SK-N-SH treated with all-trans-retinoic acid at 6 μM for 48 hours (cell line): ENCODE data around the gene CHRNB1.

Source experiments
- ATAC-seq: fragments of 200-7000 bp; cut with Tn5 transposase; 3 replicates; pipeline ENCODE4 v1.9.1; 2020; ENCODE audit warnings: mild to moderate bottlenecking, moderate library complexity
- BACH2 ChIP-seq: fragments of 250-450 bp; sonication (Bioruptor Pico); IDR thresholded peaks from 2 replicates; pipeline ENCODE4 v1.9.0; 2021; ENCODE audit warnings: mild to moderate bottlenecking, borderline replicate concordance
- CREB5 ChIP-seq: fragments of 250-450 bp; sonication (Bioruptor Pico); IDR thresholded peaks from 2 replicates; pipeline ENCODE4 v1.5.1; 2020; ENCODE audit warnings: low read depth, mild to moderate bottlenecking, moderate library complexity
- CSDC2 ChIP-seq: fragments of 250-450 bp; sonication (Bioruptor Pico); IDR thresholded peaks from 2 replicates; pipeline ENCODE4 v1.5.0; 2020; ENCODE audit warnings: mild to moderate bottlenecking, moderate library complexity
- CSRNP3 ChIP-seq: fragments of 250-450 bp; sonication (Bioruptor Pico); IDR thresholded peaks from 2 replicates; pipeline ENCODE4 v1.5.1; 2021; ENCODE audit warnings: mild to moderate bottlenecking, moderate library complexity
- ESRRG ChIP-seq: fragments of 250-450 bp; sonication (Bioruptor Pico); IDR thresholded peaks from 2 replicates; pipeline ENCODE4 v1.6.1; 2021; ENCODE audit warnings: mild to moderate bottlenecking
- GLIS3 ChIP-seq: fragments of 250-450 bp; sonication (Bioruptor Pico); IDR thresholded peaks from 2 replicates; pipeline ENCODE4 v1.5.0; 2020; ENCODE audit warnings: mild to moderate bottlenecking, moderate library complexity
- ISL1 ChIP-seq: fragments of 250-450 bp; sonication (Bioruptor Pico); IDR thresholded peaks from 2 replicates; pipeline ENCODE4 v2.1.2; 2022; ENCODE audit warnings: mild to moderate bottlenecking, moderate library complexity
- OSR1 ChIP-seq: fragments of 250-450 bp; sonication (Bioruptor Pico); IDR thresholded peaks from 2 replicates; pipeline ENCODE4 v1.8.0; 2022; ENCODE audit warnings: moderate library complexity, mild to moderate bottlenecking, inconsistent platforms
- PATZ1 ChIP-seq: fragments of 250-450 bp; sonication (Bioruptor Pico); IDR thresholded peaks from 2 replicates; pipeline ENCODE4 v1.8.0; 2020; ENCODE audit warnings: mild to moderate bottlenecking, moderate library complexity, borderline replicate concordance
- POU6F1 ChIP-seq: fragments of 250-450 bp; sonication (Bioruptor Pico); IDR thresholded peaks from 2 replicates; pipeline ENCODE4 v1.8.0; 2021; ENCODE audit warnings: low read depth, mild to moderate bottlenecking, moderate library complexity, borderline replicate concordance
- PPARA ChIP-seq: fragments of 250-450 bp; sonication (Bioruptor Pico); IDR thresholded peaks from 2 replicates; pipeline ENCODE4 v1.5.0; 2020; ENCODE audit warnings: mild to moderate bottlenecking, borderline replicate concordance
- RARB ChIP-seq: fragments of 250-450 bp; sonication (Bioruptor Pico); IDR thresholded peaks from 2 replicates; pipeline ENCODE4 v1.8.0; 2021; ENCODE audit warnings: mild to moderate bottlenecking, moderate library complexity
- SNAI2 ChIP-seq: fragments of 250-450 bp; sonication (Bioruptor Pico); IDR thresholded peaks from 2 replicates; pipeline ENCODE4 v1.5.0; 2020; ENCODE audit warnings: mild to moderate bottlenecking, moderate library complexity
- TCF4 ChIP-seq: fragments of 250-450 bp; sonication (Bioruptor Pico); IDR thresholded peaks from 2 replicates; pipeline ENCODE4 v1.8.0; 2021; ENCODE audit warnings: mild to moderate bottlenecking, moderate library complexity, borderline replicate concordance
- TOX ChIP-seq: fragments of 250-450 bp; sonication (Bioruptor Pico); IDR thresholded peaks from 2 replicates; pipeline ENCODE4 v1.8.0; 2021; ENCODE audit warnings: mild to moderate bottlenecking, moderate library complexity, borderline replicate concordance
- TSHZ2 ChIP-seq: fragments of 250-450 bp; sonication (Bioruptor Pico); IDR thresholded peaks from 2 replicates; pipeline ENCODE4 v1.5.0; 2020; ENCODE audit warnings: mild to moderate bottlenecking, moderate library complexity
- ZFP3 ChIP-seq: fragments of 250-450 bp; sonication (Bioruptor Pico); IDR thresholded peaks from 2 replicates; pipeline ENCODE4 v1.5.0; 2020; ENCODE audit warnings: mild to moderate bottlenecking, moderate library complexity
- ZFP30 ChIP-seq: fragments of 450-650 bp; formaldehyde crosslinking; IDR thresholded peaks from 2 replicates; pipeline ENCODE4 v1.5.0; 2022; ENCODE audit warnings: mild to moderate bottlenecking, moderate library complexity
- ZNF565 ChIP-seq: fragments of 450-650 bp; formaldehyde crosslinking; conservative IDR thresholded peaks from 2 replicates; pipeline ENCODE4 v1.5.0; 2020; ENCODE audit warnings: low read depth, mild to moderate bottlenecking, moderate library complexity
- ZNF70 ChIP-seq: fragments of 450-650 bp; formaldehyde crosslinking; IDR thresholded peaks from 2 replicates; pipeline ENCODE4 v1.5.0; 2020; ENCODE audit warnings: mild to moderate bottlenecking, moderate library complexity
- ZNF8 ChIP-seq: fragments of 450-650 bp; formaldehyde crosslinking; IDR thresholded peaks from 2 replicates; pipeline ENCODE4 v1.5.0; 2020; ENCODE audit warnings: mild to moderate bottlenecking, moderate library complexity

Gene CHRNB1

GRCh38 chr17:7436556-7437368 lies 8.1 kb upstream of the CHRNB1 start:
- ATAC-seq: peak; percentile 44
- no peak for TF ChIP-seq CSRNP3 (CRISPR knock-in tag)
- TF ChIP-seq PATZ1 (CRISPR knock-in tag): no peak
- no peak for TF ChIP-seq TSHZ2 (CRISPR knock-in tag)
- no peak for TF ChIP-seq ZNF8 (CRISPR knock-in tag)
- no peak for TF ChIP-seq ZFP3 (CRISPR knock-in tag)
- no peak for TF ChIP-seq CREB5 (CRISPR knock-in tag)
- TF ChIP-seq TOX: no peak
- no peak for TF ChIP-seq CSDC2
- no peak for TF ChIP-seq ESRRG (CRISPR knock-in tag)
- TF ChIP-seq RARB (CRISPR knock-in tag): no peak
- no peak for TF ChIP-seq BACH2
- TF ChIP-seq POU6F1 (CRISPR knock-in tag): no peak
- no peak for TF ChIP-seq SNAI2
- no peak for TF ChIP-seq ZNF565 (CRISPR knock-in tag)
- no peak for TF ChIP-seq TCF4 (CRISPR knock-in tag)
- no peak for TF ChIP-seq PPARA
- no peak for TF ChIP-seq OSR1
- TF ChIP-seq ZFP30 (CRISPR knock-in tag): no peak
- TF ChIP-seq ZNF70 (CRISPR knock-in tag): no peak
- TF ChIP-seq GLIS3: no peak
- TF ChIP-seq, all 23 proteins: peak for 0

- ATAC-seq: no peak
- no peak for TF ChIP-seq ESRRG (CRISPR knock-in tag)
- no peak for TF ChIP-seq POU6F1 (CRISPR knock-in tag)
- TF ChIP-seq SNAI2: no peak
- TF ChIP-seq OSR1: no peak
- TF ChIP-seq PATZ1 (CRISPR knock-in tag): no peak
- TF ChIP-seq ISL1: no peak
- no peak for TF ChIP-seq ZFP30 (CRISPR knock-in tag)
- TF ChIP-seq CSRNP3 (CRISPR knock-in tag): no peak
- TF ChIP-seq TOX: no peak
- TF ChIP-seq TSHZ2 (CRISPR knock-in tag): no peak
- TF ChIP-seq PPARA: no peak
Observed at GRCh38 chr17:7437369-7437863, 7.4 kb upstream of the CHRNB1 start.
